ENCODE data around the gene SAMD4B. TPM values are rescaled to one million over a fixed set of nuclear protein-coding genes. Genes with fewer than 3 reads are reported as not detected.

The SAMD4B gene
- total RNA-seq, 1 experiment from 2014 or later, result 135 TPM

DNA sequence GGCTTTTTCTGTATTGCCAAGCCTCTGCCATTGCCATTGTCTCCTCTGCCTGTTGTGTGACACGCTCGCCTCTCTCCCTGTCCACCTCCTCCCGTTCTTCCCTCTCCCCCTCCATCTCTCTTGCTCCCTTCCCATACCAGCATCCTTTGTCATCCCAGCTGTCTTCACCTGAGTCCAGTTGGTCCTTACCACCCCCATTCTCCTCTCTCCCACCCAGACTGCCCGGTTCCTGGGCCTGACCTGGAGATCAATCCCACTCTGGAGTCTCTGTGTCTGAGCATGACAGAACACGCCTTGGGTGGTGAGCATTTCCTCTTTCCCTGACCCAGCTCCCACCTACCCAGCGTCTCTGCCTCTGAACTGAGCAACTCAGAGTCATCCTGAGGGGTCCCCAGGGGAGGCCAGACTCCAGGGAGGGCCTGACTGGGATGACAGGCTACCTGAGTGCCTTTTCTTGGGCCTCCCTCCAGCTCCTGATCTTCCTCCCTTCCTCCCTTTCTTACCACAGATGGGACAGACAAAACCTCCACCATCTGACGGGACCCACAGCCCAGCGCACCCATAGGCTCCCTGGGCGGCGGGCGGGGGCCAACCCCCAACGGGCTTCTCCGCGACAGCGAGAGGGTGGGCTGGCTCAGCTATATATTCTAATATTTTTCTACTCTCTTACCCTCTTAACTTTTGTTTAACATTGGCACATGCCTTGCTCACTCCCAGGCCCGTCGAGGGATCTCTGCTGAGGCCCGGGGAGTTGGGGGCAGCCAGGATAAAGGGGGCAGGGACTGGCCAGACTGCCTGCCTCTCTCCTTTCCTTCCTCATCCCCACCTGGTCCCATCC is 41.0 kb downstream of the SAMD4B start:
- Histone ChIP-seq H3K23me2 (ENCODE audit: insufficient read length, low read depth, low read length, poor library complexity, severe bottlenecking) (no peaks in the 10 kb centered on the region), H3K79me2 (ENCODE audit: insufficient read depth, low read length) (no peaks in the 10 kb centered on the region), H4K20me1 (ENCODE audit: control insufficient read depth, insufficient read depth, insufficient read length) (peaks cover 2% of the 10 kb centered on the region), H2BK120ac (ENCODE audit: low read depth, low read length, poor library complexity, severe bottlenecking) (no peak overlapping the region), H3K9ac (ENCODE audit: extremely low read depth, insufficient read length, low read length) (no peak overlapping the region), H2AFZ (ENCODE audit: low read length) (no peak overlapping the region), H4K8ac (replicated peaks; ENCODE audit: insufficient read length, low read depth, low read length) (no peak overlapping the region), H3K79me1 (ENCODE audit: insufficient read depth, low read depth, low read length, poor library complexity, severe bottlenecking) (no peaks in the 10 kb centered on the region), H2BK20ac (ENCODE audit: low read depth, low read length, poor library complexity, severe bottlenecking) (no peak overlapping the region), H4K5ac (ENCODE audit: insufficient read length, low read depth, low read length) (no peak overlapping the region), H3K4me2 (ENCODE audit: insufficient read depth, insufficient read length, low read length) (no peak overlapping the region), H2AK5ac (ENCODE audit: insufficient read length, low read length) (no peak overlapping the region), H3K23ac (ENCODE audit: insufficient read length, low read depth, low read length) (no peak overlapping the region), H2BK5ac (ENCODE audit: insufficient read length, low read length) (no peak overlapping the region), H3K27ac (ENCODE audit: insufficient read length, low read depth, low read length) (no peak overlapping the region), H2BK12ac (ENCODE audit: insufficient read length, low read depth, low read length) (no peak overlapping the region), H3K4ac (ENCODE audit: low read depth, low read length) (no peak overlapping the region), H2BK15ac (ENCODE audit: low read depth, low read length) (no peak overlapping the region), H3K27me3 (ENCODE audit: insufficient read depth, low read length) (no peaks in the 10 kb centered on the region), H3K14ac (ENCODE audit: insufficient read depth, low read length) (no peak overlapping the region; the same call in 1 of the 2 replicates), H3K9me3 (ENCODE audit: control insufficient read depth, low read depth, low read length) (no peaks in the 10 kb centered on the region), H3K18ac (ENCODE audit: insufficient read length, low read depth, low read length) (no peak overlapping the region), H3K4me1 (ENCODE audit: insufficient read depth, low read length) (no peaks in the 10 kb centered on the region), H3K56ac (ENCODE audit: insufficient read length, low read depth, low read length) (no peak overlapping the region), H4K91ac (ENCODE audit: insufficient read length, low read depth, low read length) (no peak overlapping the region), H3T11ph (ENCODE audit: low read length) (no peak overlapping the region)
- Mint-ChIP-seq H3K27me3 (ENCODE audit: low read depth) (no peaks in the 10 kb centered on the region), H3K4me1 (peaks cover 2 to 4% of the 10 kb centered on the region in 2 experiments; a peak in 2 of 4 replicates), H3K4me3 (no peak overlapping the region), H3K36me3 (ENCODE audit: insufficient read depth in 1 of 3, low read depth in 3 of 3) (peaks cover 48 to 92% (median 90%) of the 10 kb centered on the region in 3 experiments), H3K27ac (no peak overlapping the region), H3K9me3 (no peaks in the 10 kb centered on the region)
- TF ChIP-seq, protein P1, sequence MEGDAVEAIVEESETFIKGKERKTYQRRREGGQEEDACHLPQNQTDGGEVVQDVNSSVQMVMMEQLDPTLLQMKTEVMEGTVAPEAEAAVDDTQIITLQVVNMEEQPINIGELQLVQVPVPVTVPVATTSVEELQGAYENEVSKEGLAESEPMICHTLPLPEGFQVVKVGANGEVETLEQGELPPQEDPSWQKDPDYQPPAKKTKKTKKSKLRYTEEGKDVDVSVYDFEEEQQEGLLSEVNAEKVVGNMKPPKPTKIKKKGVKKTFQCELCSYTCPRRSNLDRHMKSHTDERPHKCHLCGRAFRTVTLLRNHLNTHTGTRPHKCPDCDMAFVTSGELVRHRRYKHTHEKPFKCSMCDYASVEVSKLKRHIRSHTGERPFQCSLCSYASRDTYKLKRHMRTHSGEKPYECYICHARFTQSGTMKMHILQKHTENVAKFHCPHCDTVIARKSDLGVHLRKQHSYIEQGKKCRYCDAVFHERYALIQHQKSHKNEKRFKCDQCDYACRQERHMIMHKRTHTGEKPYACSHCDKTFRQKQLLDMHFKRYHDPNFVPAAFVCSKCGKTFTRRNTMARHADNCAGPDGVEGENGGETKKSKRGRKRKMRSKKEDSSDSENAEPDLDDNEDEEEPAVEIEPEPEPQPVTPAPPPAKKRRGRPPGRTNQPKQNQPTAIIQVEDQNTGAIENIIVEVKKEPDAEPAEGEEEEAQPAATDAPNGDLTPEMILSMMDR (conservative IDR thresholded peaks at IDR 0.05), result no peak
- no CpG with 5 or more reads among the region's 18 CpGs for WGBS (ENCODE audit: extremely low coverage, insufficient read length, low lambda C conversion rate)
- no peak for DNase-seq
